Neural cell (in vitro differentiated cells): ENCODE data around the gene CTSO. TPM values are rescaled to one million over a fixed set of nuclear protein-coding genes. Genes with fewer than 3 reads are reported as not detected.
"Not testable (repeated sequence)": the region's sequence is repeated elsewhere in the genome, so short reads cannot be mapped to it uniquely, and the experiment has no call there.

ENCODE experiments used
- H2AFZ ChIP-seq: fragments of 200-600, 300-800 bp; sonication (generic), shearing (Covaris generic); 2 replicates; pipeline ENCODE4 v1.6.0; 2014; ENCODE audit warnings: low read depth, mild to moderate bottlenecking, antibody characterized with exemption, low read length, moderate library complexity
- H3F3A ChIP-seq: fragments of 200-600 bp; shearing (Covaris generic); 2 replicates; pipeline ENCODE4 v1.6.1; 2016; ENCODE audit warnings: mild to moderate bottlenecking, moderate library complexity, mixed read lengths, antibody characterized with exemption, low read length; ENCODE audit not compliant: insufficient read depth, poor library complexity, severe bottlenecking
- H3K27ac ChIP-seq: fragments of 200-600, 300-800 bp; sonication (generic), shearing (Covaris generic); 2 replicates; pipeline ENCODE4 v1.5.1; 2014; ENCODE audit warnings: mild to moderate bottlenecking, low read length, moderate library complexity
- H3K27me3 ChIP-seq: fragments of 300-800, 200-600 bp; sonication (generic), shearing (Covaris generic); 2 replicates; pipeline ENCODE4 v1.6.0; 2014; ENCODE audit warnings: mild to moderate bottlenecking, low read depth, low read length, moderate library complexity; ENCODE audit not compliant: insufficient read depth
- H3K36me3 ChIP-seq: fragments of 300-800, 200-600 bp; sonication (generic), shearing (Covaris generic); 2 replicates; pipeline ENCODE4 v1.5.1; 2014; ENCODE audit warnings: mild to moderate bottlenecking, antibody characterized with exemption, low read length, moderate library complexity; ENCODE audit not compliant: insufficient read depth
- H3K4me2 ChIP-seq: fragments of 300-800, 200-600 bp; sonication (generic), shearing (Covaris generic); 2 replicates; pipeline ENCODE4 v1.6.0; 2014; ENCODE audit warnings: mild to moderate bottlenecking, low read length
- H3K4me3 ChIP-seq: fragments of 300-800, 200-600 bp; sonication (generic), shearing (Covaris generic); 2 replicates; pipeline ENCODE4 v1.5.1; 2014; ENCODE audit warnings: mild to moderate bottlenecking, low read length, moderate library complexity
- H3K79me2 ChIP-seq: fragments of 200-600 bp; shearing (Covaris generic); replicated peaks from 2 replicates; pipeline ENCODE4 v1.6.0; 2014; ENCODE audit warnings: mild to moderate bottlenecking, low read length, moderate library complexity; ENCODE audit not compliant: insufficient read depth
- H3K9ac ChIP-seq: fragments of 300-800, 200-600 bp; sonication (generic), shearing (Covaris generic); 2 replicates; pipeline ENCODE4 v1.6.1; 2016; ENCODE audit warnings: mild to moderate bottlenecking, low read length, mixed read lengths
- H3K9me2 ChIP-seq: fragments of 200-600 bp; shearing (Covaris generic); 2 replicates; pipeline ENCODE4 v1.6.1; 2016; ENCODE audit warnings: mild to moderate bottlenecking, low read length, mixed read lengths; ENCODE audit not compliant: insufficient read depth
- H3K9me3 ChIP-seq: fragments of 200-600, 300-800 bp; sonication (generic), shearing (Covaris generic); 2 replicates; pipeline ENCODE4 v1.6.1; 2016; ENCODE audit warnings: mild to moderate bottlenecking, mixed run types, low read length, moderate library complexity, mixed read lengths
- H4K20me1 ChIP-seq: fragments of 200-600 bp; shearing (Covaris generic); 2 replicates; pipeline ENCODE4 v1.6.1; 2016; ENCODE audit warnings: mild to moderate bottlenecking, mixed run types; ENCODE audit not compliant: insufficient read depth
- EP300 ChIP-seq: fragments of 450-650 bp; conservative IDR thresholded peaks from 2 replicates; pipeline ENCODE4 v1.6.1; 2014; ENCODE audit warnings: antibody characterized with exemption, mild to moderate bottlenecking, moderate library complexity; ENCODE audit not compliant: poor library complexity, severe bottlenecking
- EZH2 ChIP-seq: fragments of 200-600, 300-800 bp; shearing (Covaris generic), sonication (generic); IDR thresholded peaks from 2 replicates; pipeline ENCODE4 v1.6.1; 2014; ENCODE audit warnings: antibody characterized with exemption, low read length, borderline replicate concordance, mild to moderate bottlenecking; ENCODE audit not compliant: insufficient read depth, poor library complexity, severe bottlenecking
- MXI1 ChIP-seq: fragments of 450-650 bp; conservative IDR thresholded peaks from 2 replicates; pipeline ENCODE4 v1.6.1; 2014; ENCODE audit warnings: antibody characterized with exemption, mild to moderate bottlenecking; ENCODE audit not compliant: poor library complexity, severe bottlenecking
- RAD21 ChIP-seq: fragments of 450-650 bp; conservative IDR thresholded peaks from 2 replicates; pipeline ENCODE4 v1.6.1; 2014; ENCODE audit warnings: antibody characterized with exemption, mild to moderate bottlenecking, moderate library complexity
- REST ChIP-seq: IDR thresholded peaks from 2 replicates; pipeline ENCODE4 v1.6.1; 2012; ENCODE audit warnings: borderline replicate concordance
- SMC3 ChIP-seq: fragments of 450-650 bp; conservative IDR thresholded peaks from 2 replicates; pipeline ENCODE4 v1.6.1; 2014; ENCODE audit warnings: antibody characterized with exemption, mild to moderate bottlenecking, moderate library complexity; ENCODE audit not compliant: poor library complexity
- TAF1 ChIP-seq: IDR thresholded peaks from 2 replicates; pipeline ENCODE4 v1.6.1; 2012; ENCODE audit warnings: low read depth
- polyA plus RNA-seq: library from polyadenylated mRNA; depleted of rRNA; stranded (reverse); fragments of >200 nt; gene quantifications from 2 replicates; pipeline ENCODE4 v1.2.3, GENCODE V29; 2014

The CTSO gene
- polyA plus RNA-seq, 1 donor from 2014 or later, result 0.16 TPM

- TF ChIP-seq RAD21 (no peak), SMC3 (no peak)
- H3K79me2 ChIP-seq, result no peaks in the 10 kb centered on the region
- H2AFZ ChIP-seq, result no peak overlapping the region
- H3K36me3 ChIP-seq, result no peaks in the 10 kb centered on the region
- no peak overlapping the region for H3K4me2 ChIP-seq
- no peaks in the 10 kb centered on the region for H3K9me3 ChIP-seq
- H3K9me2 ChIP-seq, result no peaks in the 10 kb centered on the region
- no peak overlapping the region for H3K27ac ChIP-seq
- H3K27me3 ChIP-seq, result no peaks in the 10 kb centered on the region
- H3K9ac ChIP-seq, result no peak overlapping the region
- H4K20me1 ChIP-seq, result no peaks in the 10 kb centered on the region
- no peaks in the 10 kb centered on the region for H3F3A ChIP-seq
- no peak overlapping the region for H3K4me3 ChIP-seq
Measured at GRCh38 chr4:155941820-155942219, 11.8 kb downstream of the CTSO start.

GRCh38 chr4:155941085-155941790 is 12.4 kb downstream of the CTSO start:
- H3K27ac ChIP-seq, result no peak overlapping the region
- H3K4me3 ChIP-seq, result no peak overlapping the region
- TF ChIP-seq MXI1 (no peak), REST (no peak), EZH2 (no peak)
- no peaks in the 10 kb centered on the region for H4K20me1 ChIP-seq
- no peaks in the 10 kb centered on the region for H3K9me3 ChIP-seq
- H3K27me3 ChIP-seq, result no peaks in the 10 kb centered on the region
- H3K9ac ChIP-seq, result no peak overlapping the region
- H3K4me2 ChIP-seq, result no peak overlapping the region
- H3K79me2 ChIP-seq, result no peaks in the 10 kb centered on the region
- no peaks in the 10 kb centered on the region for H3K9me2 ChIP-seq
- H3F3A ChIP-seq, result no peaks in the 10 kb centered on the region
- no peak overlapping the region for H2AFZ ChIP-seq
- H3K36me3 ChIP-seq, result no peaks in the 10 kb centered on the region

- no peaks in the 10 kb centered on the region for H4K20me1 ChIP-seq
- no peaks in the 10 kb centered on the region for H3K36me3 ChIP-seq
- H3K9ac ChIP-seq, result no peak overlapping the region
- no peaks in the 10 kb centered on the region for H3K79me2 ChIP-seq
- no peak overlapping the region for H3K4me2 ChIP-seq
- H2AFZ ChIP-seq, result no peak overlapping the region
- H3K9me2 ChIP-seq, result no peaks in the 10 kb centered on the region
- no peaks in the 10 kb centered on the region for H3F3A ChIP-seq
- H3K9me3 ChIP-seq, result no peaks in the 10 kb centered on the region
- H3K27me3 ChIP-seq, result no peaks in the 10 kb centered on the region
- H3K4me3 ChIP-seq, result no peak overlapping the region
- H3K27ac ChIP-seq, result no peak overlapping the region
- no peak for TF ChIP-seq REST
- no peak for TF ChIP-seq EZH2
- no peak for TF ChIP-seq TAF1
- TF ChIP-seq RAD21, result no peak
- no peak for TF ChIP-seq SMC3
- TF ChIP-seq EP300, result no peak
- no peak for TF ChIP-seq MXI1
Measured at GRCh38 chr4:155935389-155935986, 18.2 kb downstream of the CTSO start.

- not testable (repeated sequence) for H2AFZ ChIP-seq, H3K9me2 ChIP-seq, H3F3A ChIP-seq, H3K79me2 ChIP-seq, H4K20me1 ChIP-seq, H3K9me3 ChIP-seq, H3K4me2 ChIP-seq, H3K9ac ChIP-seq, H3K4me3 ChIP-seq, H3K36me3 ChIP-seq, H3K27ac ChIP-seq, H3K27me3 ChIP-seq
Measured at GRCh38 chr4:155934634-155935033, 19.0 kb downstream of the CTSO start.
